ENCODE results near the gene PLPPR1.

Gene PLPPR1

GRCh38 chr9:101342595-101342994 is 314.1 kb downstream of the PLPPR1 start:
- Histone ChIP-seq H3K27me3 (ENCODE audit: insufficient read depth, low read length) (no peaks in the 10 kb centered on the region), H3K27ac (ENCODE audit: low read depth, low read length, poor library complexity, severe bottlenecking) (no peak overlapping the region), H3K36me3 (ENCODE audit: insufficient read depth, low read length) (no peaks in the 10 kb centered on the region), H4K20me1 (ENCODE audit: insufficient read depth, low read length) (no peaks in the 10 kb centered on the region), H3F3A (ENCODE audit: insufficient read depth, low read length) (no peaks in the 10 kb centered on the region), H3K4me3 (ENCODE audit: low read depth, low read length, poor library complexity, severe bottlenecking) (no peak overlapping the region), H3K9ac (ENCODE audit: low read length) (no peak overlapping the region), H3K79me2 (ENCODE audit: insufficient read depth, low read length) (no peaks in the 10 kb centered on the region), H3K4me2 (ENCODE audit: low read length) (no peak overlapping the region), H3K9me3 (ENCODE audit: low read length) (no peaks in the 10 kb centered on the region), H2AFZ (ENCODE audit: low read length) (no peak overlapping the region), H3K9me2 (ENCODE audit: low read depth, low read length) (no peaks in the 10 kb centered on the region), H3K4me1 (ENCODE audit: insufficient read depth, low read length, severe bottlenecking) (no peaks in the 10 kb centered on the region)
- TF ChIP-seq EZH2 (IDR thresholded peaks at IDR 0.05; ENCODE audit: borderline replicate concordance, low read length), result no peak
- no peak for TF ChIP-seq CTCF (IDR thresholded peaks at IDR 0.05; ENCODE audit: low read length)

DNA sequence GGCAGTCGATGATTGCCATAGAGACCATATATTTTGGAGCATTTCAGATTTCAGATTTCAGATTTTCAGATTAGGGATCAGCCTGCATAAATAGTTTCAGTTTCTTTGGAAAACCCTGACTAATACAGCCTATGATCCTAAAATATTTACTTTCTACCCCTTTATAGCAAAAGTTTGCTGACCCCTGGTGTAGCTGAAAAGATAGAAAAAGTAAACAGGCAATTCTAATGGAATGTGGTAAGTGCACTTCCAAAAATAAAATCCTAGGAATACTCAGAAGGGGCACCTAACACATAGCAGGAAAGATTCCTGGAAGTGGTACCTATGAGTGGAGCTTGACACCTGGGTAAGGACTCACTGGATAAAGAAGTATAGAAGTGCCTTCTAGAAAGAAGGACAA is 321.8 kb downstream of the PLPPR1 start:
- H3K79me2 ChIP-seq (ENCODE audit: insufficient read depth, low read length), result no peaks in the 10 kb centered on the region
- H2AFZ ChIP-seq (ENCODE audit: low read length), result no peak overlapping the region
- no peak for TF ChIP-seq EZH2 (IDR thresholded peaks at IDR 0.05; ENCODE audit: borderline replicate concordance, low read length)
- no peak for TF ChIP-seq CTCF (IDR thresholded peaks at IDR 0.05; ENCODE audit: low read length)

GRCh38 chr9:101352892-101353463 is 324.5 kb downstream of the PLPPR1 start:
- H3K27me3 ChIP-seq (ENCODE audit: insufficient read depth, low read length), result no peaks in the 10 kb centered on the region
- H2AFZ ChIP-seq (ENCODE audit: low read length), result no peak overlapping the region
- no peak overlapping the region for H3K9ac ChIP-seq (ENCODE audit: low read length)
- no peaks in the 10 kb centered on the region for H3F3A ChIP-seq (ENCODE audit: insufficient read depth, low read length)
- H3K27ac ChIP-seq (ENCODE audit: low read depth, low read length, poor library complexity, severe bottlenecking), result no peak overlapping the region
- no peaks in the 10 kb centered on the region for H3K9me2 ChIP-seq (ENCODE audit: low read depth, low read length)
- no peaks in the 10 kb centered on the region for H4K20me1 ChIP-seq (ENCODE audit: insufficient read depth, low read length)
- no peaks in the 10 kb centered on the region for H3K4me1 ChIP-seq (ENCODE audit: insufficient read depth, low read length, severe bottlenecking)
- no peak for TF ChIP-seq EZH2 (IDR thresholded peaks at IDR 0.05; ENCODE audit: borderline replicate concordance, low read length)
- H3K4me3 ChIP-seq (ENCODE audit: low read depth, low read length, poor library complexity, severe bottlenecking), result no peak overlapping the region
- no peak overlapping the region for H3K4me2 ChIP-seq (ENCODE audit: low read length)
- no peaks in the 10 kb centered on the region for H3K9me3 ChIP-seq (ENCODE audit: low read length)
- no peaks in the 10 kb centered on the region for H3K36me3 ChIP-seq (ENCODE audit: insufficient read depth, low read length)
- no peaks in the 10 kb centered on the region for H3K79me2 ChIP-seq (ENCODE audit: insufficient read depth, low read length)

More for the DNA sequence above, 321.8 kb downstream of the PLPPR1 start:
- H3K4me1 ChIP-seq (ENCODE audit: insufficient read depth, low read length, severe bottlenecking), result no peaks in the 10 kb centered on the region
- H3K27ac ChIP-seq (ENCODE audit: low read depth, low read length, poor library complexity, severe bottlenecking), result no peak overlapping the region
- no peaks in the 10 kb centered on the region for H3F3A ChIP-seq (ENCODE audit: insufficient read depth, low read length)
- no peak overlapping the region for H3K9ac ChIP-seq (ENCODE audit: low read length)
- no peak overlapping the region for H3K4me2 ChIP-seq (ENCODE audit: low read length)
- no peaks in the 10 kb centered on the region for H3K9me2 ChIP-seq (ENCODE audit: low read depth, low read length)
- no peaks in the 10 kb centered on the region for H4K20me1 ChIP-seq (ENCODE audit: insufficient read depth, low read length)
- H3K4me3 ChIP-seq (ENCODE audit: low read depth, low read length, poor library complexity, severe bottlenecking), result no peak overlapping the region
- H3K27me3 ChIP-seq (ENCODE audit: insufficient read depth, low read length), result no peaks in the 10 kb centered on the region
- no peaks in the 10 kb centered on the region for H3K36me3 ChIP-seq (ENCODE audit: insufficient read depth, low read length)
- no peaks in the 10 kb centered on the region for H3K9me3 ChIP-seq (ENCODE audit: low read length)

DNA sequence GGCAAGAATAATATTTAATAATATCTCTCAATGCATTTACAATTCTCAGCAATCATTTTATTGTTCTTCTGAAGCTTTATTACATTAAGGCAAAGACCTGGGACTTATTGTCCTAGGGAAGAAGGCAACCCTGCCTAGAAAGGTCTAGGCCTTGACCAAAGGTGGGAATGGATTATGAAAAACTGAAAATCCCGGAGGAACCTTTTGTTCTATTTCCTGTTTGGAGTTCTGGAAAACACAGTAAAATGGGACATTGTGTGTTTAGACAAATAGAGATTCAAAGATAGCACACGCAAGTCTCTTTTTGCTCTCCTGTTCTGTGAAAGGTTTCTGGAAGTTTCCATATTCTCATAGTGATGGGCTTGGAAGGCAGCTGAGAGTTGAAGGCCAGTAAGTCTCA is 325.2 kb downstream of the PLPPR1 start:
- Histone ChIP-seq H3K4me1 (ENCODE audit: insufficient read depth, low read length, severe bottlenecking) (no peaks in the 10 kb centered on the region), H3K4me3 (ENCODE audit: low read depth, low read length, poor library complexity, severe bottlenecking) (no peak overlapping the region), H2AFZ (ENCODE audit: low read length) (no peak overlapping the region), H3K9me3 (ENCODE audit: low read length) (no peaks in the 10 kb centered on the region), H3K79me2 (ENCODE audit: insufficient read depth, low read length) (no peaks in the 10 kb centered on the region), H3K27ac (ENCODE audit: low read depth, low read length, poor library complexity, severe bottlenecking) (no peak overlapping the region), H3F3A (ENCODE audit: insufficient read depth, low read length) (no peaks in the 10 kb centered on the region), H4K20me1 (ENCODE audit: insufficient read depth, low read length) (no peaks in the 10 kb centered on the region), H3K27me3 (ENCODE audit: insufficient read depth, low read length) (no peaks in the 10 kb centered on the region), H3K9me2 (ENCODE audit: low read depth, low read length) (no peaks in the 10 kb centered on the region), H3K4me2 (ENCODE audit: low read length) (no peak overlapping the region), H3K36me3 (ENCODE audit: insufficient read depth, low read length) (no peaks in the 10 kb centered on the region), H3K9ac (ENCODE audit: low read length) (no peak overlapping the region)
- no peak for TF ChIP-seq CTCF (IDR thresholded peaks at IDR 0.05; ENCODE audit: low read length)
- no peak for TF ChIP-seq EZH2 (IDR thresholded peaks at IDR 0.05; ENCODE audit: borderline replicate concordance, low read length)

All from OCI-LY1 (cell line).